ENCODE results near the gene AMACR.
A peak's percentile ranks its signal among the peaks of the same experiment; 100 is the strongest.

DNA sequence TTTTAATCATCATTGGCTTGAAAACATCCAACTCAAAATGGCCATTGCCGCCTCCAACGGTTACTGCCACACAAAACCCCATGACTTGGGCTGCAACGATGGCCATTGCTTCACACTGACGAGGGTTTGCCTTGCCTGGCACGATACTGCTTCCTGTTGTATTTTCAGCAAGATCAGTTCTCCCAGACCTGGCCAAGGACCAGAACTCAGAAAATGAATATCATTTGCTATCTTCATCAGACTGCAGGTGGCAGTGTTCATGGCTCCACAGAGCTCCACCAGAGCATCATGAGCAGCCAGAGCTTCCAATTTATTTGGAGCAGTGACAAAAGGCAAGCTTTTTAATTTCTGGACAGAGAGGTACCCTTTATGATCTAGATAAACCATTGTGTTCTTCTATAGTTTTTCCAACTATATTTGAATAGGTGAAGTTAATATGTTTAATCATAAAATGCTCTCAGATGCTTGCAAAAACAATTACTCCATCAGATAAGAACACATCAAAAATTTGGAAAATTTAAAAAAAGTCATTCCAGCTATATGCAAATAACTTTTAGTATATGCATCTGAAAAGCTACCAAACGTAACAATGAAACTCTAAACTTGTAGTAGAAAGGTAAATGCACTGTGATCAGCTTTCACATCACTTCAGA lies 10.4 kb downstream of the AMACR start:
- TF ChIP-seq POLR2A (IDR thresholded peaks at IDR 0.05; ENCODE audit: extremely low read depth, insufficient read length) (no peak), MAX (IDR thresholded peaks at IDR 0.05; ENCODE audit: low read depth, low read length) (no peak)
- TF ChIP-seq, protein P1, sequence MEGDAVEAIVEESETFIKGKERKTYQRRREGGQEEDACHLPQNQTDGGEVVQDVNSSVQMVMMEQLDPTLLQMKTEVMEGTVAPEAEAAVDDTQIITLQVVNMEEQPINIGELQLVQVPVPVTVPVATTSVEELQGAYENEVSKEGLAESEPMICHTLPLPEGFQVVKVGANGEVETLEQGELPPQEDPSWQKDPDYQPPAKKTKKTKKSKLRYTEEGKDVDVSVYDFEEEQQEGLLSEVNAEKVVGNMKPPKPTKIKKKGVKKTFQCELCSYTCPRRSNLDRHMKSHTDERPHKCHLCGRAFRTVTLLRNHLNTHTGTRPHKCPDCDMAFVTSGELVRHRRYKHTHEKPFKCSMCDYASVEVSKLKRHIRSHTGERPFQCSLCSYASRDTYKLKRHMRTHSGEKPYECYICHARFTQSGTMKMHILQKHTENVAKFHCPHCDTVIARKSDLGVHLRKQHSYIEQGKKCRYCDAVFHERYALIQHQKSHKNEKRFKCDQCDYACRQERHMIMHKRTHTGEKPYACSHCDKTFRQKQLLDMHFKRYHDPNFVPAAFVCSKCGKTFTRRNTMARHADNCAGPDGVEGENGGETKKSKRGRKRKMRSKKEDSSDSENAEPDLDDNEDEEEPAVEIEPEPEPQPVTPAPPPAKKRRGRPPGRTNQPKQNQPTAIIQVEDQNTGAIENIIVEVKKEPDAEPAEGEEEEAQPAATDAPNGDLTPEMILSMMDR (IDR thresholded peaks at IDR 0.05; ENCODE audit: low read depth, low read length) = peak; percentile 56

All from NB4 (cell line).